Stimulated activated CD4-positive, alpha-beta T cell treated with anti-CD3 and anti-CD28 coated beads, Interleukin-2, amount 100 ng/mL, for 24 hours (primary cell): ENCODE measurements around the gene ANTXR2.

Source experiments
- DNase-seq, 2 donors: peaks; one replicate each; pipeline ENCODE4 v3.0.0-alpha.2; 2020

Gene ANTXR2

DNA sequence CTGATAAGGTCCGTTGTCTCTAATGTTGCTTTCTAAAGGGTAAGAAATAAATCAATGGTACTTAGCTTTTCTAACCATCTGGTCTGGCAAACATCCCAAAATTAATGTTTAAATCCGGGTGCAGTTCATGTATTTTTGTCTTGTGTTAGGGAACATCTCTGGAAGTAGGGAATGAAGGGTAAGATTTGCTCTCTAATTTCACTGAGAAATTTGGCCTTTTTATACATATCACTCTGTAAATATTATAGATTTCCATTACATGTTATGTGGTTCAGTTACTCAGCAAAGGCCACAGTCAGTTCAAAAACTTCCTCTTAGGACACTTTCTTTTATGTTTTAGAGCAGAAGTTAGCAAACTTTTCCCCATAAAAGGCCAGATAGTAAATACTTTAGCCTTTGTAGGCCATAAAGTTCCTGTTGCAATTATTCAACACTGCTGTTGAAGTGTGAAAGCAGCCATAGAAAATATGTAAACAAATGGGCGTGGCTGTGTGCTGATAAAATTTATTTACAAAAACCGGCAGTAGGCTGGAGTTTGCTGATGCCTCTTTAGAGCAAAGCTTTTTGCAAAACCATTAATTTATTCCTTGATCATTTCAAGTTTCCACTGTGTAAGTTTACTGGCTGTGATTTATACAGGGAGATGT, 218.1 kb downstream of the ANTXR2 start:
- DNase-seq, result no peak

DNA sequence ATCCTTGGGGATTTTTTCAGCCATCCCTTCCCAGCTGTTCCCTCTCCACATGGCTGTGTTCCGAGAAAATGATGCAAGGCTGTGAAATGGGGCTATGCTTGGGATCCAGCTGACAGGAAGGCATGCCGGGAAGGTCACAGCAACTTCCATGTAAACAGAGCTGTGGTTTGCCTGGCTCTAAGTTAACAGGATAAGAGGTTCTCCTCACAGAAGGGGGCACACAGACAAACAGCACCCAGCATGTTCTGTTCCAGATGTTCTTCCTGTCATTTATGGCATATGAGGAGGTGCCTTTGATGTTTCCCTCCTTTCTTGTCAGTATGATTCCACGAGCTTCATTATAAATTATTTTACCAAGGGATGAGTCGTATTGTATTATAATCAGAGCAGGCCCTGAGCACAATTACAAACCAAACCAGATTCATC, 220.7 kb downstream of the ANTXR2 start:
- no peak for DNase-seq

DNA sequence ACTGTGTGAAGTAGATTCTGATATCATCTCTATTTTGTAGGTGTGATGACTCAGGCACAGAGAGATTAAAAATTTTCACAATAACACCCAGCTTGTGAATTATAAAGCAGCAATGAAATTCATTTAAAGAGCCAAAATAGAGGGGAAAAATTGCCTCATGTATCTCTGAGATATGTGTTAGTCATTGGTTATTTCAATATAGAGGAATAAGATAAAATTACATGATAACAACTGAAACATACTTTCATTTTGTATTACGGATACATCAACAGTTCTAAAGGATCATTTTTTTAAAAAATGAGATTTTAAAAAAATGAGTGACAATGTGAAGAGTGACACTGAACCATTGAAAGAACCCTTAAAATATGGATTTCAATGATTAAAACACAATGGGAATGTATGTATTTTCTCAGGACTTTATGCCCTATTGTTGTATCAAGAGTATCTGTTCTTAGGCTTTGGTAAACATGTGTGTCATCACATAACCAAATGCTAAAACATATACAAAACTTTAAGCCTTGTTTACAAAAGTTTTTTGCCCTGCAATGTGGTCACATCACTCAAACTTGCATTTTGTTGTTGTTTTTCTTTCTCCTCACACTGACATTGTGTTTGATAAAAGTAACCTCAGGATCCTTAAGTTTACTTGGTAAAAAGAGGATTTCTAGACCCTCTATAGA, 221.3 kb downstream of the ANTXR2 start:
- no peak for DNase-seq
